ENCODE results near the gene RXRA. TPM values are rescaled to one million over a fixed set of nuclear protein-coding genes. Genes with fewer than 3 reads are reported as not detected.

RXRA gene
- total RNA-seq, 6 experiments from 2014 or later: 23.2 to 31.9 (median 28.0) TPM

GRCh38 chr9:134283692-134284265 is 42.5 kb upstream of the RXRA start:
- Mint-ChIP-seq H3K4me1 (ENCODE audit: low read depth) (no peaks in the 10 kb centered on the region), H3K9me3 (no peaks in the 10 kb centered on the region), H3K27ac (no peak overlapping the region), H3K36me3 (ENCODE audit: low read depth) (no peaks in the 10 kb centered on the region), H3K27me3 (ENCODE audit: insufficient read depth) (peaks cover 13% of the 10 kb centered on the region), H3K4me3 (no peak overlapping the region)
- TF ChIP-seq CTCF (IDR thresholded peaks at IDR 0.05): no peak
- DNase-seq: no peak

GRCh38 chr9:134284273-134284672 is 42.0 kb upstream of the RXRA start:
- no peaks in the 10 kb centered on the region for H3K9me3 Mint-ChIP-seq
- no peak overlapping the region for H3K4me3 Mint-ChIP-seq
- TF ChIP-seq CTCF (IDR thresholded peaks at IDR 0.05): no peak
- H3K36me3 Mint-ChIP-seq (ENCODE audit: low read depth): no peaks in the 10 kb centered on the region
- no peak for DNase-seq
- no peaks in the 10 kb centered on the region for H3K4me1 Mint-ChIP-seq (ENCODE audit: low read depth)
- peaks cover 17% of the 10 kb centered on the region for H3K27me3 Mint-ChIP-seq (ENCODE audit: insufficient read depth)
- no peak overlapping the region for H3K27ac Mint-ChIP-seq

GRCh38 chr9:134284741-134285140 is 41.5 kb upstream of the RXRA start:
- H3K27me3 Mint-ChIP-seq (ENCODE audit: insufficient read depth): peaks cover 18% of the 10 kb centered on the region
- no peaks in the 10 kb centered on the region for H3K36me3 Mint-ChIP-seq (ENCODE audit: low read depth)
- no peaks in the 10 kb centered on the region for H3K9me3 Mint-ChIP-seq
- no peak overlapping the region for H3K4me3 Mint-ChIP-seq
- TF ChIP-seq CTCF (IDR thresholded peaks at IDR 0.05): no peak
- no peaks in the 10 kb centered on the region for H3K4me1 Mint-ChIP-seq (ENCODE audit: low read depth)
- no peak overlapping the region for H3K27ac Mint-ChIP-seq
- no peak for DNase-seq

GRCh38 chr9:134285215-134285845 is 40.9 kb upstream of the RXRA start:
- Mint-ChIP-seq H3K4me3 (no peak overlapping the region), H3K4me1 (ENCODE audit: low read depth) (no peaks in the 10 kb centered on the region), H3K27me3 (ENCODE audit: insufficient read depth) (peaks cover 24% of the 10 kb centered on the region), H3K36me3 (ENCODE audit: low read depth) (no peaks in the 10 kb centered on the region), H3K9me3 (no peaks in the 10 kb centered on the region), H3K27ac (no peak overlapping the region)
- TF ChIP-seq CTCF (IDR thresholded peaks at IDR 0.05): no peak
- DNase-seq: no peak

GRCh38 chr9:134286471-134287245 is 39.6 kb upstream of the RXRA start:
- Mint-ChIP-seq H3K27ac (no peak overlapping the region), H3K9me3 (no peaks in the 10 kb centered on the region), H3K27me3 (ENCODE audit: insufficient read depth) (peaks cover 28% of the 10 kb centered on the region), H3K4me1 (ENCODE audit: low read depth) (no peaks in the 10 kb centered on the region), H3K4me3 (no peak overlapping the region), H3K36me3 (ENCODE audit: low read depth) (no peaks in the 10 kb centered on the region)
- TF ChIP-seq CTCF (IDR thresholded peaks at IDR 0.05): no peak
- DNase-seq: no peak
